GM23338 (cell line): ENCODE measurements around the gene PIK3R5. TPM values are rescaled to one million over a fixed set of nuclear protein-coding genes. Genes with fewer than 3 reads are reported as not detected.

Experiments
- ATAC-seq: fragments of 200-7000 bp; cut with Tn5 transposase; 3 replicates; pipeline ENCODE4 v1.9.1; 2020
- DNase-seq: peaks from one replicate; pipeline ENCODE4 v3.0.0-alpha.2; 2015; ENCODE audit warnings: low spot score
- H2AFZ ChIP-seq: fragments of 200-600 bp; sonication (generic); 2 replicates; pipeline ENCODE4 v1.8.0; 2016; ENCODE audit warnings: antibody characterized with exemption, mild to moderate bottlenecking, moderate library complexity
- H3F3A ChIP-seq: fragments of 200-600 bp; sonication (generic); replicated peaks from 2 replicates; pipeline ENCODE4 v1.8.0; 2017; ENCODE audit warnings: antibody characterized with exemption, mixed run types, low read depth
- H3K27ac ChIP-seq: fragments of 200-600 bp; sonication (generic); 2 replicates; pipeline ENCODE4 v1.6.1; 2016; ENCODE audit warnings: low read depth
- H3K27me3 ChIP-seq: fragments of 200-600 bp; sonication (generic); 2 replicates; pipeline ENCODE4 v1.8.0; 2016; ENCODE audit warnings: mild to moderate bottlenecking, mixed run types, moderate library complexity; ENCODE audit not compliant: insufficient read depth
- H3K36me3 ChIP-seq: fragments of 200-600 bp; sonication (generic); 2 replicates; pipeline ENCODE4 v1.8.0; 2016; ENCODE audit warnings: mild to moderate bottlenecking; ENCODE audit not compliant: insufficient read depth
- H3K4me1 ChIP-seq: fragments of 200-600 bp; sonication (generic); 2 replicates; pipeline ENCODE4 v1.8.0; 2016; ENCODE audit warnings: mild to moderate bottlenecking, moderate library complexity; ENCODE audit not compliant: insufficient read depth
- H3K4me2 ChIP-seq: fragments of 200-600 bp; sonication (generic); 2 replicates; pipeline ENCODE4 v1.7.1; 2017; ENCODE audit warnings: mixed run types
- H3K4me3 ChIP-seq: fragments of 200-600 bp; sonication (generic); 2 replicates; pipeline ENCODE4 v1.6.1; 2016; ENCODE audit warnings: mixed run types
- H3K79me2 ChIP-seq: fragments of 200-600 bp; sonication (generic); replicated peaks from 2 replicates; pipeline ENCODE4 v1.8.0; 2017; ENCODE audit warnings: mild to moderate bottlenecking; ENCODE audit not compliant: insufficient read depth
- H3K9me2 ChIP-seq: fragments of 200-600 bp; sonication (generic); 2 replicates; pipeline ENCODE4 v1.8.0; 2017; ENCODE audit not compliant: insufficient read depth
- H4K20me1 ChIP-seq: fragments of 200-600 bp; sonication (generic); replicated peaks from 2 replicates; pipeline ENCODE4 v1.8.0; 2017; ENCODE audit warnings: mild to moderate bottlenecking; ENCODE audit not compliant: insufficient read depth
- H3K27ac Mint-ChIP-seq: 2 replicates; pipeline ENCODE4 v1.8.0; 2020; ENCODE audit warnings: inconsistent platforms, mild to moderate bottlenecking, moderate library complexity, mixed read lengths
- H3K27me3 Mint-ChIP-seq: 3 replicates; pipeline ENCODE4 v1.8.0; 2022; ENCODE audit warnings: low read depth, mild to moderate bottlenecking, moderate library complexity, mixed read lengths, inconsistent platforms; ENCODE audit not compliant: insufficient read depth, poor library complexity
- H3K36me3 Mint-ChIP-seq: 3 replicates; pipeline ENCODE4 v1.8.0; 2021; ENCODE audit warnings: low read depth, mild to moderate bottlenecking, inconsistent platforms, moderate library complexity, mixed read lengths
- H3K4me1 Mint-ChIP-seq: 3 replicates; pipeline ENCODE4 v1.8.0; 2020; ENCODE audit warnings: mild to moderate bottlenecking, inconsistent platforms, mixed read lengths
- H3K4me3 Mint-ChIP-seq: 3 replicates; pipeline ENCODE4 v1.8.0; 2021; ENCODE audit warnings: moderate library complexity, mild to moderate bottlenecking, inconsistent platforms, mixed read lengths
- H3K9me3 Mint-ChIP-seq: 3 replicates; pipeline ENCODE4 v1.8.0; 2020; ENCODE audit warnings: moderate library complexity, mild to moderate bottlenecking, inconsistent platforms, mixed read lengths
- EZH2 ChIP-seq: fragments of 200-600 bp; sonication (generic); IDR thresholded peaks from one replicate; pipeline ENCODE4 v1.8.0; 2017; ENCODE audit warnings: antibody characterized with exemption, mild to moderate bottlenecking, low read depth; ENCODE audit not compliant: unreplicated experiment
- EZH2phosphoT487 ChIP-seq: fragments of 200-600 bp; sonication (generic); IDR thresholded peaks from one replicate; pipeline ENCODE4 v1.8.1; 2018; ENCODE audit warnings: antibody characterized with exemption; ENCODE audit not compliant: unreplicated experiment
- JUNB ChIP-seq: IDR thresholded peaks from one replicate; pipeline ENCODE4 v1.6.1; 2016; ENCODE audit warnings: antibody characterized with exemption; ENCODE audit not compliant: unreplicated experiment
- NANOG ChIP-seq: IDR thresholded peaks from 2 replicates; pipeline ENCODE4 v1.6.1; 2016; ENCODE audit warnings: antibody characterized with exemption, borderline replicate concordance
- STAT1 ChIP-seq: IDR thresholded peaks from one replicate; pipeline ENCODE4 v1.6.1; 2016; ENCODE audit warnings: antibody characterized with exemption; ENCODE audit not compliant: unreplicated experiment
- ZNF114 ChIP-seq: fragments of 250-450 bp; sonication (Bioruptor Pico); IDR thresholded peaks from 2 replicates; pipeline ENCODE4 v1.5.0; 2020; ENCODE audit warnings: mild to moderate bottlenecking, moderate library complexity
- ZNF331 ChIP-seq: fragments of 250-450 bp; sonication (Bioruptor Pico); IDR thresholded peaks from 2 replicates; pipeline ENCODE4 v1.5.0; 2020; ENCODE audit warnings: low read depth, mild to moderate bottlenecking, moderate library complexity
- polyA plus RNA-seq: library from polyadenylated mRNA; unstranded; fragments of >200 nt; fragmentation: Nextera tagmentation; extraction: Ambion mirVana; gene quantifications from 2 replicates; pipeline ENCODE4 v1.2.1, GENCODE V29; 2016
- total RNA-seq: library from RNA; depleted of rRNA; stranded (reverse); fragments of >200 nt; shearing (Covaris generic); gene quantifications from 2 replicates; pipeline ENCODE4 v1.2.3, GENCODE V29; 2014
- TF ChIP-seq, protein P1 (sequence below): IDR thresholded peaks from 2 replicates; pipeline ENCODE4 v1.6.1; 2016; ENCODE audit warnings: antibody characterized with exemption
- TF ChIP-seq, protein P2 (sequence below): IDR thresholded peaks from one replicate; pipeline ENCODE4 v1.6.1; 2018; ENCODE audit warnings: antibody characterized with exemption; ENCODE audit not compliant: unreplicated experiment

Gene PIK3R5
- total and polyA plus RNA-seq, 2 experiments from 2014 or later: 1.7 to 9.4 TPM

DNA sequence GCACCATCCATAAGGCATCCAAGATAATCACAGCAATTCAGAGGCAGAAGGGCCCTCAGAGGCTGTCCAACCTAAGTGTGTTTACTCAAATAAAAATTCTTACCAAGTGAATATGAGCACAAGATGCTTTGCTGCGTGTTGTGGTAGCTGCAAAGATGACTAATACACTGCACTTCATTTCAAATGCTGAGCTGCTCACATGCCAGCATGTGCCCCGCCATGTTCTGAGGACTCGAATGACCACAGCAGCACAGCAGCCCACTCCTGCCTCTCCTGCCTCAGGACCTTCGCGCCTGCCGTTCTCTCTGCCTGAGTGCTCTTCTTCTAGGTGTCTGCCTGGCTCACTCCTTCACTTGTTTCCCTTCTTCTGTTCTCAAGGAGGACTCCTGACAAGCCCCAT, 19.0 kb downstream of the PIK3R5 start (continued):
- TF ChIP-seq, protein P1, sequence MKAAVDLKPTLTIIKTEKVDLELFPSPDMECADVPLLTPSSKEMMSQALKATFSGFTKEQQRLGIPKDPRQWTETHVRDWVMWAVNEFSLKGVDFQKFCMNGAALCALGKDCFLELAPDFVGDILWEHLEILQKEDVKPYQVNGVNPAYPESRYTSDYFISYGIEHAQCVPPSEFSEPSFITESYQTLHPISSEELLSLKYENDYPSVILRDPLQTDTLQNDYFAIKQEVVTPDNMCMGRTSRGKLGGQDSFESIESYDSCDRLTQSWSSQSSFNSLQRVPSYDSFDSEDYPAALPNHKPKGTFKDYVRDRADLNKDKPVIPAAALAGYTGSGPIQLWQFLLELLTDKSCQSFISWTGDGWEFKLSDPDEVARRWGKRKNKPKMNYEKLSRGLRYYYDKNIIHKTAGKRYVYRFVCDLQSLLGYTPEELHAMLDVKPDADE: no peak
- no peak for TF ChIP-seq ZNF114 (CRISPR knock-in tag)
- TF ChIP-seq STAT1: no peak
- no peak for TF ChIP-seq NANOG
- TF ChIP-seq, protein P2, sequence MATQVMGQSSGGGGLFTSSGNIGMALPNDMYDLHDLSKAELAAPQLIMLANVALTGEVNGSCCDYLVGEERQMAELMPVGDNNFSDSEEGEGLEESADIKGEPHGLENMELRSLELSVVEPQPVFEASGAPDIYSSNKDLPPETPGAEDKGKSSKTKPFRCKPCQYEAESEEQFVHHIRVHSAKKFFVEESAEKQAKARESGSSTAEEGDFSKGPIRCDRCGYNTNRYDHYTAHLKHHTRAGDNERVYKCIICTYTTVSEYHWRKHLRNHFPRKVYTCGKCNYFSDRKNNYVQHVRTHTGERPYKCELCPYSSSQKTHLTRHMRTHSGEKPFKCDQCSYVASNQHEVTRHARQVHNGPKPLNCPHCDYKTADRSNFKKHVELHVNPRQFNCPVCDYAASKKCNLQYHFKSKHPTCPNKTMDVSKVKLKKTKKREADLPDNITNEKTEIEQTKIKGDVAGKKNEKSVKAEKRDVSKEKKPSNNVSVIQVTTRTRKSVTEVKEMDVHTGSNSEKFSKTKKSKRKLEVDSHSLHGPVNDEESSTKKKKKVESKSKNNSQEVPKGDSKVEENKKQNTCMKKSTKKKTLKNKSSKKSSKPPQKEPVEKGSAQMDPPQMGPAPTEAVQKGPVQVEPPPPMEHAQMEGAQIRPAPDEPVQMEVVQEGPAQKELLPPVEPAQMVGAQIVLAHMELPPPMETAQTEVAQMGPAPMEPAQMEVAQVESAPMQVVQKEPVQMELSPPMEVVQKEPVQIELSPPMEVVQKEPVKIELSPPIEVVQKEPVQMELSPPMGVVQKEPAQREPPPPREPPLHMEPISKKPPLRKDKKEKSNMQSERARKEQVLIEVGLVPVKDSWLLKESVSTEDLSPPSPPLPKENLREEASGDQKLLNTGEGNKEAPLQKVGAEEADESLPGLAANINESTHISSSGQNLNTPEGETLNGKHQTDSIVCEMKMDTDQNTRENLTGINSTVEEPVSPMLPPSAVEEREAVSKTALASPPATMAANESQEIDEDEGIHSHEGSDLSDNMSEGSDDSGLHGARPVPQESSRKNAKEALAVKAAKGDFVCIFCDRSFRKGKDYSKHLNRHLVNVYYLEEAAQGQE: no peak
- TF ChIP-seq EZH2: no peak

DNA sequence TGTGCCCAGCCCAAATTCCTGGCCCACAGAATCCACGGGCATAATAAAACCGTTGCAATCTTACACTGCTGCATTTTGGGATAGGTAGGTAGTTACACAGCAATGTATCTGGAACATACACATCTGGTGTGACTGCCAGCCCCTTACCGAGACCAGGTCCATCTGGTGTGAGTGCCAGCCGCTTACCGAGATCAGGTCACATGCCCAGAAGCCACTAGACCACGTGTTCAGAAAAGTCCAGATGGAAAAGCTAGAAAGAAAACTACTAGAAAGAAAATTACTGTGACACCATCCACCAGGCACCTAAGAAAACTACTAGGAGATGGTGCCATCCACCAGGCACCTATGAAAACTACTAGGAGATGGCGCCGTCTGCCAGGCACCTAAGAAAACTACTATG, 19.4 kb downstream of the PIK3R5 start:
- Histone ChIP-seq H3K4me3 (no peak overlapping the region), H3K36me3 (no peaks in the 10 kb centered on the region), H3K9me2 (0 out of 2 replicates have a peak, but pooled peaks cover 2% of the 10 kb centered on the region), H3K27ac (no peak overlapping the region), H3K4me2 (no peak overlapping the region), H3K27me3 (no peaks in the 10 kb centered on the region), H3K79me2 (no peaks in the 10 kb centered on the region), H4K20me1 (no peaks in the 10 kb centered on the region), H3K4me1 (no peaks in the 10 kb centered on the region), H3F3A (no peaks in the 10 kb centered on the region), H2AFZ (no peak overlapping the region)
- no peaks in the 10 kb centered on the region; the same call in none of the 3 replicates for H3K9me3 Mint-ChIP-seq
- no peak overlapping the region for H3K4me3 Mint-ChIP-seq
- ATAC-seq (no peak), DNase-seq (no peak)
- H3K36me3 Mint-ChIP-seq: peaks cover 2% of the 10 kb centered on the region; the same call in 1 of the 3 replicates
- H3K4me1 Mint-ChIP-seq: 0 out of 3 replicates have a peak, but pooled peaks cover 3% of the 10 kb centered on the region
- no peak overlapping the region for H3K27ac Mint-ChIP-seq
- no peak for TF ChIP-seq EZH2phosphoT487
- H3K27me3 Mint-ChIP-seq: no peaks in the 10 kb centered on the region

DNA sequence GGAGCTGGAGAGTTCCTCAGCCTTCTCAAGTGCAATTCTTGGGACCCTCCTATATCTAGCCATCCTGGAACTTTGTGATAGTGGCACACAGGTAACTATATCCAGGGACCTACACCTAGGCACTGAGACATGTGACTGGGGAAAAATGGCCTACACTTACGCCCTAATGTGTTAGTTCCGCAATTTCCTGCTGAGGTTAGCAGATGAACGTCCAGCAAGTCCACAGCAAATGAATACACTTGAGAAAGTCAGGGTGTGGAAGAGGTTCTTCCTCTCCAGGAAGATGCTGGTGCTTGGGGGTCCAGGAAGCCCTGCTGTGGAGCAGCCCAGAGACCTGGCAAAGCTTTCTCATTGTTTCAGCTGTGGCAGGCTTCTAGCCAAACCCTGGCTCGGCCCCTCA, 20.8 kb downstream of the PIK3R5 start:
- ATAC-seq (no peak), DNase-seq (no peak)
- Histone ChIP-seq H3K9me2 (0 out of 2 replicates have a peak, but pooled peaks cover 2% of the 10 kb centered on the region), H3K27ac (no peak overlapping the region), H3K4me1 (peaks cover 7% of the 10 kb centered on the region; the same call in 1 of the 2 replicates), H3K27me3 (no peaks in the 10 kb centered on the region), H3K4me3 (no peak overlapping the region), H3F3A (no peaks in the 10 kb centered on the region), H3K36me3 (no peaks in the 10 kb centered on the region), H3K4me2 (no peak overlapping the region), H4K20me1 (no peaks in the 10 kb centered on the region), H2AFZ (no peak overlapping the region), H3K79me2 (no peaks in the 10 kb centered on the region)
- Mint-ChIP-seq H3K4me3 (no peak overlapping the region), H3K4me1 (peaks cover 15% of the 10 kb centered on the region), H3K27me3 (no peaks in the 10 kb centered on the region), H3K36me3 (peaks cover 2% of the 10 kb centered on the region; the same call in 1 of the 3 replicates), H3K27ac (no peak overlapping the region), H3K9me3 (no peaks in the 10 kb centered on the region; the same call in none of the 3 replicates)
- TF ChIP-seq JUNB: no peak
- TF ChIP-seq, protein P1: no peak
- no peak for TF ChIP-seq EZH2phosphoT487
- TF ChIP-seq ZNF114 (CRISPR knock-in tag): no peak
- TF ChIP-seq ZNF331 (CRISPR knock-in tag): no peak
- TF ChIP-seq, protein P2: no peak
